Measurements from ENCODE around the gene METTL9. TPM values are rescaled to one million over a fixed set of nuclear protein-coding genes. Genes with fewer than 3 reads are reported as not detected.

Gene METTL9
- total RNA-seq, 1 donor, result 170 TPM

- Histone ChIP-seq H3K36me3 (ENCODE audit: insufficient read depth, low read length) (peaks cover 12% of the 10 kb centered on the region), H3K79me2 (ENCODE audit: insufficient read depth, low read length) (peaks cover 25% of the 10 kb centered on the region), H4K20me1 (ENCODE audit: insufficient read depth, low read length) (peaks cover 6% of the 10 kb centered on the region), H3K9me3 (ENCODE audit: low read depth, low read length) (no peaks in the 10 kb centered on the region), H2AFZ (ENCODE audit: low read length) (no peak overlapping the region), H3K27ac (ENCODE audit: low read depth, low read length) (no peak overlapping the region), H3K4me2 (ENCODE audit: insufficient read depth, low read length) (no peak overlapping the region), H3K4me3 (ENCODE audit: insufficient read depth, low read length) (no peak overlapping the region), H3K27me3 (ENCODE audit: insufficient read depth, low read length) (no peaks in the 10 kb centered on the region), H3K4me1 (ENCODE audit: insufficient read depth, low read length) (no peaks in the 10 kb centered on the region)
- no peak for DNase-seq (ENCODE audit: insufficient read length, low spot score, missing footprints)
- TF ChIP-seq, protein P1, sequence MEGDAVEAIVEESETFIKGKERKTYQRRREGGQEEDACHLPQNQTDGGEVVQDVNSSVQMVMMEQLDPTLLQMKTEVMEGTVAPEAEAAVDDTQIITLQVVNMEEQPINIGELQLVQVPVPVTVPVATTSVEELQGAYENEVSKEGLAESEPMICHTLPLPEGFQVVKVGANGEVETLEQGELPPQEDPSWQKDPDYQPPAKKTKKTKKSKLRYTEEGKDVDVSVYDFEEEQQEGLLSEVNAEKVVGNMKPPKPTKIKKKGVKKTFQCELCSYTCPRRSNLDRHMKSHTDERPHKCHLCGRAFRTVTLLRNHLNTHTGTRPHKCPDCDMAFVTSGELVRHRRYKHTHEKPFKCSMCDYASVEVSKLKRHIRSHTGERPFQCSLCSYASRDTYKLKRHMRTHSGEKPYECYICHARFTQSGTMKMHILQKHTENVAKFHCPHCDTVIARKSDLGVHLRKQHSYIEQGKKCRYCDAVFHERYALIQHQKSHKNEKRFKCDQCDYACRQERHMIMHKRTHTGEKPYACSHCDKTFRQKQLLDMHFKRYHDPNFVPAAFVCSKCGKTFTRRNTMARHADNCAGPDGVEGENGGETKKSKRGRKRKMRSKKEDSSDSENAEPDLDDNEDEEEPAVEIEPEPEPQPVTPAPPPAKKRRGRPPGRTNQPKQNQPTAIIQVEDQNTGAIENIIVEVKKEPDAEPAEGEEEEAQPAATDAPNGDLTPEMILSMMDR (IDR thresholded peaks at IDR 0.05; ENCODE audit: extremely low read depth, low read depth, low read length), result no peak
Observed at GRCh38 chr16:21654881-21655280, 55.5 kb downstream of the METTL9 start.

- no peak overlapping the region for H2AFZ ChIP-seq (ENCODE audit: low read length)
- H3K27ac ChIP-seq (ENCODE audit: low read depth, low read length), result no peak overlapping the region
- peaks cover 16% of the 10 kb centered on the region for H3K79me2 ChIP-seq (ENCODE audit: insufficient read depth, low read length)
- H3K27me3 ChIP-seq (ENCODE audit: insufficient read depth, low read length), result no peaks in the 10 kb centered on the region
- DNase-seq (ENCODE audit: insufficient read length, low spot score, missing footprints), result peak; percentile 90
- no peaks in the 10 kb centered on the region for H3K9me3 ChIP-seq (ENCODE audit: low read depth, low read length)
- no peak overlapping the region for H3K4me2 ChIP-seq (ENCODE audit: insufficient read depth, low read length)
- no peaks in the 10 kb centered on the region for H3K4me1 ChIP-seq (ENCODE audit: insufficient read depth, low read length)
- peaks cover 9% of the 10 kb centered on the region for H4K20me1 ChIP-seq (ENCODE audit: insufficient read depth, low read length)
- H3K4me3 ChIP-seq (ENCODE audit: insufficient read depth, low read length), result no peak overlapping the region
- peaks cover 12% of the 10 kb centered on the region for H3K36me3 ChIP-seq (ENCODE audit: insufficient read depth, low read length)
- TF ChIP-seq, protein P1 (IDR thresholded peaks at IDR 0.05; ENCODE audit: extremely low read depth, low read depth, low read length), result peak; percentile 89
Observed at GRCh38 chr16:21656795-21657768, 57.7 kb downstream of the METTL9 start.

DNA sequence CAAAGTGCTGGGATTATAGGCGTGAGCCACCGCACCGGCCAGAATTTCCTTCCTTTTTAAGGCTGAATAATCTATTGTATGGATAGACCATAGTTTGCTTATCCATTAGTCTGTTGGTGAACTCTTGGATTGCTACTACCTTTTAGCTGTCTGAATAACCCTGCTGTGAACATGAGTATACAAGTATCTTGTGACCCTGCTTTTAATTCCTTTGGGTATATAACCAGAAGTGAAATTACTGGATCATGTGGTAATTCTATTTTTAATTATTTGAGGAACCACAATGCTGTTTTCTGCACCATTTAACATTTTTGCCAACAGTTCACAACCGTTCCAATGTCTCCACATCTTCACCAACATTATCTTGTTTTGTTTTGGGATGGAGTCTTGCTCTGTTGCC is 59.7 kb downstream of the METTL9 start:
- H3K27me3 ChIP-seq (ENCODE audit: insufficient read depth, low read length), result peaks cover 11% of the 10 kb centered on the region
- peaks cover 12% of the 10 kb centered on the region for H3K36me3 ChIP-seq (ENCODE audit: insufficient read depth, low read length)
- DNase-seq (ENCODE audit: insufficient read length, low spot score, missing footprints), result no peak
- H3K4me2 ChIP-seq (ENCODE audit: insufficient read depth, low read length), result no peak overlapping the region
- no peak overlapping the region for H3K27ac ChIP-seq (ENCODE audit: low read depth, low read length)
- no peaks in the 10 kb centered on the region for H3K4me1 ChIP-seq (ENCODE audit: insufficient read depth, low read length)
- peaks cover 6% of the 10 kb centered on the region for H3K79me2 ChIP-seq (ENCODE audit: insufficient read depth, low read length)
- H2AFZ ChIP-seq (ENCODE audit: low read length), result no peak overlapping the region
- TF ChIP-seq, protein P1 (IDR thresholded peaks at IDR 0.05; ENCODE audit: extremely low read depth, low read depth, low read length), result no peak
- H3K4me3 ChIP-seq (ENCODE audit: insufficient read depth, low read length), result no peak overlapping the region
- no peaks in the 10 kb centered on the region for H3K9me3 ChIP-seq (ENCODE audit: low read depth, low read length)
- peaks cover 9% of the 10 kb centered on the region for H4K20me1 ChIP-seq (ENCODE audit: insufficient read depth, low read length)

- TF ChIP-seq, protein P1 (IDR thresholded peaks at IDR 0.05; ENCODE audit: extremely low read depth, low read depth, low read length), result no peak
- H3K4me1 ChIP-seq (ENCODE audit: insufficient read depth, low read length), result no peaks in the 10 kb centered on the region
- peak; percentile 86 for DNase-seq (ENCODE audit: insufficient read length, low spot score, missing footprints)
- no peak within 1 kb of the TSS for H3K27ac ChIP-seq (ENCODE audit: low read depth, low read length)
- peaks cover 26% of the 10 kb centered on the region for H3K27me3 ChIP-seq (ENCODE audit: insufficient read depth, low read length)
- no peak within 1 kb of the TSS for H3K4me3 ChIP-seq (ENCODE audit: insufficient read depth, low read length)
- H2AFZ ChIP-seq (ENCODE audit: low read length), result no peak within 1 kb of the TSS
- no peak within 1 kb of the TSS for H3K4me2 ChIP-seq (ENCODE audit: insufficient read depth, low read length)
- H3K36me3 ChIP-seq (ENCODE audit: insufficient read depth, low read length), result no peaks in the 10 kb centered on the region
- peaks cover 3% of the 10 kb centered on the region for H4K20me1 ChIP-seq (ENCODE audit: insufficient read depth, low read length)
- no peaks in the 10 kb centered on the region for H3K9me3 ChIP-seq (ENCODE audit: low read depth, low read length)
- no peaks in the 10 kb centered on the region for H3K79me2 ChIP-seq (ENCODE audit: insufficient read depth, low read length)
Observed at GRCh38 chr16:21663889-21664647, 64.7 kb downstream of the METTL9 start, which contains the start of gene OTOA. Gene OTOA (plus strand): TSS chr16:21663968. CDS start chr16:21678515, 14,547 bp downstream.
